ENCODE data around the gene PARD3B.

Gene PARD3B

DNA sequence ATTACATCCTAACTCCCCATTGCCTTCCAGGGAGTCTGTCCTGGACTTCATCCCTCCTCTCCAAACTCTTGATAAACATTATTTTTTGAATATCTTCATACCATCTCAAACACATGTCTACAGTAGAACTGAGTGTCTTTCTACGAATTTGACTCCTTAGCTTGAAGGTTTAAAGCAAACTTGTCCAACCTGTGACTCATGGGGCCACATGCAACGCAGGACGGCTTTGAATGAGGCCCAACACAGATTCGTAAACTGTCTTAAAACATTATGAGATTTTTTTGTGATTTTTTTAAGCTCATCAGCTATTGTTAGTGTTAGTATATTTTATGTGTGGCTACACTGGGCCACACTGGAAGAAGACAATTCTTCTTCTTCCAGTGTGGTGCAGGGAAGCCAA, 98.1 kb downstream of the PARD3B start:
- DNase-seq (ENCODE audit: insufficient read length), result no peak
- no peak for FAIRE-seq
- TF ChIP-seq POLR2AphosphoS5 (IDR thresholded peaks at IDR 0.05; ENCODE audit: low read depth, low read length), result no peak
- no peak for TF ChIP-seq POLR2A (IDR thresholded peaks at IDR 0.05; ENCODE audit: low read depth, low read length)
- no peak for TF ChIP-seq TAF1 (IDR thresholded peaks at IDR 0.05; ENCODE audit: borderline replicate concordance, low read depth, low read length)

DNA sequence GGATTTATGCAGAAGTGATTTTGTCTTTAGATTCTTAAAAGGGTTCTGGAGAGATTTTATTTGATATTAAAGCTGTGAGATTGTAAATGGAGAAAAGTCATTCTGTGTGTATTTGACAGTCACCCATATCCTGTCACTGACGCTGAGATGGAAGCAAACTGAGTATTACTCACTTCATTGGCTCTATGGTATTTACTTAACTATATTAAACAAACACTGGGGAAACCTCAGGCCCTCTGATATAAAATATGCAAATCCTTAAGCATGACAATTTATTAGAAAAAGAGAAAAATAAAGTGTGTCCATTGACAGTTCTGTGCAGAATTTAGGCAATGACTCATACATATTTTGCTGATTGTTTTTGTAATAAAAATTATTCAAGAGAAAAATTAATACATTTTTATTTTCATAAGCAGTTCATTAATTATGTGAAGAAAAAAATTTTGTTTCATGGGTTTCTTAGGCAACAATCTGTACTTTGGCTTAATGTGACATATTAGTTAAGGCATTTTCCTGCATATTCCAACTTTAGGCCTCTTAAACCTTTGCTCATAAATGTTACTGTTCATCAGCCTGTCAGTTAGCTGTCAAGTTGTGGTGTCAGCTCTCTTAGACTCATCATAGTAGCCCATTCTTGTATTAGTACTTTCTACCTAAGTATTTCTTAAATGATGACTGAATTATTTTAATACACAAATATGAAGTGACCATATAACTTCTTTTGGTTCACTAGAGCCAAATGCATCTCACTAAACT, 99.9 kb downstream of the PARD3B start:
- no peak for FAIRE-seq
- TF ChIP-seq POLR2AphosphoS5 (IDR thresholded peaks at IDR 0.05; ENCODE audit: low read depth, low read length) (no peak), TAF1 (IDR thresholded peaks at IDR 0.05; ENCODE audit: borderline replicate concordance, low read depth, low read length) (no peak), POLR2A (IDR thresholded peaks at IDR 0.05; ENCODE audit: low read depth, low read length) (no peak)
- no peak for DNase-seq (ENCODE audit: insufficient read length)

DNA sequence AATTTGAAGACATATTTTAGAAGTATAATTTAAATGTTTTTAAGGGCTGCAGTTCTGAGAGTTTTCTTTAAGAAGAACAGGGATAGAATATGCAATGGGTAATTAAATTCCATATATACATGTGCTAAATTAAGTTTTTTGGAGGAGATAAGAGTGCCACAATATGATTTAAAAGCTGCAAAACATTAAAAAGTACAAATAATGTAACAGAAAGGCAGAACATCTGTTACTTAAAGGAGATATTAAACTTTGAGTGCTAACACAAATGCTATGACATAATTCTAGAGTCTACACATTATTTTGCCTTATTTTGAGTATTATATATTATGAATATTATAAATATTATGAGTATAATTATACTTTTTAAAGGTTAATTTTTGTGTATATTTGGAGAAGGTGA, 102.4 kb downstream of the PARD3B start:
- no peak for TF ChIP-seq POLR2A (IDR thresholded peaks at IDR 0.05; ENCODE audit: low read depth, low read length)
- TF ChIP-seq POLR2AphosphoS5 (IDR thresholded peaks at IDR 0.05; ENCODE audit: low read depth, low read length), result no peak
- no peak for TF ChIP-seq TAF1 (IDR thresholded peaks at IDR 0.05; ENCODE audit: borderline replicate concordance, low read depth, low read length)
- no peak for FAIRE-seq

DNA sequence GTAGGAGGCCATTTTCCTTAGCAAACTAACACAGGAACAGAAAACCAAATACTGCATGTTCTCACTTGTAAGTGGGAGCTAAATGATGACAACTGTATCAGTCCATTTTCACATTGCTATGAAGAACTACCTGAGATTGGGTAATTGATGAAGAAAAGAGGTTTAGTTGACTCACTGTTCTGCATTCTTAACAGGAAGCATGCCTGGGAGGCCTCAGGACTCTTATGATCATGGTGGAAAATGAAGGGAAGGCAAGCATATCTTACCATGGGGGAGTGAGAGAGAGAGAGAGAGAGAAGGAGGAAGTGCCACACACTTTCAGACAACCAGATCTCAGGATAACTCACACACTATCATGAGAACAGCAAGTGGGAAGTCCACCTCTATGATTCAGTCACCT, 105.3 kb downstream of the PARD3B start:
- TF ChIP-seq POLR2A (IDR thresholded peaks at IDR 0.05; ENCODE audit: low read depth, low read length) (no peak), TAF1 (IDR thresholded peaks at IDR 0.05; ENCODE audit: borderline replicate concordance, low read depth, low read length) (no peak), POLR2AphosphoS5 (IDR thresholded peaks at IDR 0.05; ENCODE audit: low read depth, low read length) (no peak)
- FAIRE-seq (no peak), DNase-seq (ENCODE audit: insufficient read length) (no peak)

More for the DNA sequence above, 102.4 kb downstream of the PARD3B start:
- DNase-seq (ENCODE audit: insufficient read length), result no peak

DNA sequence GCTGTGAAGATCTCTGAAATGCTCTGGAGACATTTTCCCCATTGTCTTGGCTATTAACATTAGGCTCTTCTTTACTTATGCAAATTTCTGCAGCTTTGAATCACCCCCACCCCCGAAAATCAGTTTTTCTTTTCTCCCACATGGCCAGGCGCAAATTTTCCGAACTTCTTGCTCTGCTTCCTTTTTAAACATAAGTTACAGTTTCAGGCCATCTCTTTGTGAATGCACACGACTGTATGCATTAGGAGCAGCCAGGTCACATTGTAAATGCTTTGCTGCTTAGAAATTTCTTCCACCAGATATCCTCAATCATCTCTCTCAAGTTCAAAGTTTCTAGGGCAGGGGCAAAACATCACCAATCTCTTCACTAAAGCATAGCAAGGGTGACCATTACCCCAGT, 106.8 kb downstream of the PARD3B start:
- DNase-seq (ENCODE audit: insufficient read length) (no peak), FAIRE-seq (no peak)
- no peak for TF ChIP-seq POLR2A (IDR thresholded peaks at IDR 0.05; ENCODE audit: low read depth, low read length)

DNA sequence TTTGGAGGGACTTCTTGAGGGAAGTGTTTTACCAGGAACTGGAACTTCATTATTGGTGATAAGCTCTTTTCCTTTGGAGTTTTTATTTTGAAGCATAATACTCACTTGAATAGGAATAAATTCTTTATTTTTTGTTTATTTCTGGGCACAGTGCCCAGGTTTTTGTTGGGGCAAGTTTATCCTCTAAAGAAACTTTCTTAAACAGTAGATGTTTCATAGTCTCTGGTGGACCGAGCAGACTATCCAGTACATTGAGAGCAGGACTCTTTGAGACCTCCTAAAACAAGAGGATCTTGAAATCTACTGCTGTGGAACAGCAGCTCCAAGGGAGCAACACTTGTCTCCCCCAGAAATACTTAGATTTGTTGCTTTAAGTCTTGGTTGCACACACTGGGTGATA, 109.4 kb downstream of the PARD3B start:
- no peak for DNase-seq (ENCODE audit: insufficient read length)
- no peak for FAIRE-seq
- TF ChIP-seq POLR2A (IDR thresholded peaks at IDR 0.05; ENCODE audit: low read depth, low read length) (no peak), TAF1 (IDR thresholded peaks at IDR 0.05; ENCODE audit: borderline replicate concordance, low read depth, low read length) (no peak), POLR2AphosphoS5 (IDR thresholded peaks at IDR 0.05; ENCODE audit: low read depth, low read length) (no peak)

DNA sequence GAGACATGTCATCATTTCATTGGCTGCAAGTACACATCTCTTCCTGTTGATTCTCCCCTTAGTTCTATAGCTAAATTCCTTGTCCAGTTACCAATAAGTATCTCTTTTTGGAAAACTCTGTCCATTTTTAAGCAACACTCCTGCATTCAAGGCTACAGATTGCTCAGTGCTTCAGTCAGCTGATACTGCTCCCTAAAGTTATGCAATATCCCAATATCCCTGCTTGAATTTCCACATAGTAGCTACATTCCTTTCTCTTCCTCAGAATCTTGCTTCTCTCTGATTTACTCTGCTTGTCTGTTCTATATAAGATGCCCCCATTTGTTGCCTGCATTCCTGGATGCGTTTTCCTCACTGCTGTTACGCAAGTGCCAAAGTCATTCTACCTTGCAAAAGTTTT, 109.8 kb downstream of the PARD3B start:
- DNase-seq (ENCODE audit: insufficient read length) (no peak), FAIRE-seq (no peak)
- TF ChIP-seq POLR2AphosphoS5 (IDR thresholded peaks at IDR 0.05; ENCODE audit: low read depth, low read length) (no peak), POLR2A (IDR thresholded peaks at IDR 0.05; ENCODE audit: low read depth, low read length) (no peak), TAF1 (IDR thresholded peaks at IDR 0.05; ENCODE audit: borderline replicate concordance, low read depth, low read length) (no peak)

DNA sequence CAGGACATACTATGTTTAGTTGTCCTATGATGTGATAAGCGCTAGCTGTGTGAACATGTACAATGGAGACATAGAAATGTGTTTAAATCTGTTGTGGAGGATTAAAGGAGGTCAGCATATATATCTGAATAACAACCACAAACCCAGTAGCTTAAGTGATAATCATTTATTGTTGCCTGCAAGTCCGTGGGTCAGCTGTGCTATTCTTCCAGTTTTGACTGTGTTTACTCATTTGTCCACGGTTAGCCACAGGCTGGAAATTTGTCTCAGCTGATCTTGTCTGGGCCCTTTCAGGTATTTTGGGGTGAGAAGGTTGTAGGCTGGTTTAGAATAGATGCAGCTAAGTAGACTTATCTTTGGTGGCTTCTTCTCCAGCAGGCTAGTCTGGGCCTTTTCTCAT, 110.4 kb downstream of the PARD3B start:
- no peak for FAIRE-seq
- DNase-seq (ENCODE audit: insufficient read length), result no peak
- TF ChIP-seq TAF1 (IDR thresholded peaks at IDR 0.05; ENCODE audit: borderline replicate concordance, low read depth, low read length) (no peak), POLR2A (IDR thresholded peaks at IDR 0.05; ENCODE audit: low read depth, low read length) (no peak), POLR2AphosphoS5 (IDR thresholded peaks at IDR 0.05; ENCODE audit: low read depth, low read length) (no peak)

DNA sequence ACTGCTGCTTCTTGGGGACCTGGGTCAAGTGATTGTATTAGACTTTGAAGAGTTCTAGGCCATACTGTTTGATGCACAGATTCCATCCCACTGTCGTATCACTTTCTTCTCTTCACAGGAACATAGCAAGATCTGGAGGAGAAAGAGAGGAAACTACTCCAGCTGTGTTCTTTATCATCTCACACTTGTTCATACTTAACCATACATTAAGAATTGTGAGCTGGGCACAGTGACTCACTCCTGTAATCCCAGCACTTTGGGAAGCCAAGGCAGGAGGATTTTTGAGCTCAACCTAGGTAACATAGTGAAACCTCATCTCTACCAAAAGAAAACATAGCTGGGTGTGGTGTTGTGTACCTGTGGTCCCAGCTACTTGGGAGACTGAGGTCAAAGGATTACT, 111.7 kb downstream of the PARD3B start:
- FAIRE-seq (no peak), DNase-seq (ENCODE audit: insufficient read length) (no peak)
- TF ChIP-seq TAF1 (IDR thresholded peaks at IDR 0.05; ENCODE audit: borderline replicate concordance, low read depth, low read length) (no peak), POLR2AphosphoS5 (IDR thresholded peaks at IDR 0.05; ENCODE audit: low read depth, low read length) (no peak), POLR2A (IDR thresholded peaks at IDR 0.05; ENCODE audit: low read depth, low read length) (no peak)

DNA sequence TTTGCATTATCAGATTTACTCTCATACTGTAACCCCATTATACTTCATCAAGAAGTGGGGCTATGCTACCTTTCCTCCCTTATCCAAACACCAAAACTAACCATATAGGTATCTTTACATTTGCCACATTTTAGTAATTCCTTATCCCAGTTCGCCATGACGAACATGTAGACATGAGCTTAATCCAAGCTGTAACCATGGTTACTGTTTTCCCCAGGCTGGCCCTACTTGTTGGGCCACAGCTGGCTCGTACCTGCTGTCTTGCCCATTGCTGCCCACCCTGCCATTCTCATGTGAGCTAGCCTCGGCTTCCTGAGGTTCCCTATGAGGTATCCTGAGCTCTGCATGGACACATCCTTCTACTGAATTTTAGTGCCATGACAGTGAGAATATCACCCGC, 117.7 kb downstream of the PARD3B start:
- TF ChIP-seq POLR2A (IDR thresholded peaks at IDR 0.05; ENCODE audit: low read depth, low read length) (no peak), POLR2AphosphoS5 (IDR thresholded peaks at IDR 0.05; ENCODE audit: low read depth, low read length) (no peak), TAF1 (IDR thresholded peaks at IDR 0.05; ENCODE audit: borderline replicate concordance, low read depth, low read length) (no peak)
- FAIRE-seq (no peak), DNase-seq (ENCODE audit: insufficient read length) (no peak)

DNA sequence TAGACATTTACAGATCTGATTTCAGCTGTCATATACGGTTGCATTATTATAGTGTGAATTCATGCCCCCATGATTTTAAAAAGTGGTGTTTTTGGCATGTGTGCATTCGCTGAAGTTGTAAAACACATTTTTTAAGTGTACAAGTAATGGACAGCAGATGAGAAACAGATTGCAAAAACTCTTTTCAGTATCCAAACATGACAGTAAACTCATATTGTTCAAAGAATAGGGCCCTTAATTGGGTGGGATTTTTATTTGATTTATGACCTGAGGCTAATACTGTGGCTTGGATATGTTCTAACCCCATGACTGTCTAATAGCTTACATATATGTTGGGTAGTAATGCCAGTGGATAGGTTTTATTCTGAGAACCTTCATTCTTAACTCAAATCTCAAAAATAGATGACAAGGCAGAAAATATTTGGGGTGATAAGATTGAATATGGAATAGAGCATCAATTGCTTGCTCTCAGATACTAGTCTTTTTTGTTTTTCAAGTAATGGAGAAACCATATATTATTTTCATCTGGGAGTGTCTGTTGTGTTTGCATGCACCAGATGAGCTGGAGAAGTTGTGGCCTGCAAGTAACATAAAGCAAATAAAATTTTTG, 118.6 kb downstream of the PARD3B start:
- TF ChIP-seq POLR2AphosphoS5 (IDR thresholded peaks at IDR 0.05; ENCODE audit: low read depth, low read length), result no peak
- TF ChIP-seq POLR2A (IDR thresholded peaks at IDR 0.05; ENCODE audit: low read depth, low read length), result no peak
- TF ChIP-seq TAF1 (IDR thresholded peaks at IDR 0.05; ENCODE audit: borderline replicate concordance, low read depth, low read length), result no peak
- no peak for FAIRE-seq
- no peak for DNase-seq (ENCODE audit: insufficient read length)

DNA sequence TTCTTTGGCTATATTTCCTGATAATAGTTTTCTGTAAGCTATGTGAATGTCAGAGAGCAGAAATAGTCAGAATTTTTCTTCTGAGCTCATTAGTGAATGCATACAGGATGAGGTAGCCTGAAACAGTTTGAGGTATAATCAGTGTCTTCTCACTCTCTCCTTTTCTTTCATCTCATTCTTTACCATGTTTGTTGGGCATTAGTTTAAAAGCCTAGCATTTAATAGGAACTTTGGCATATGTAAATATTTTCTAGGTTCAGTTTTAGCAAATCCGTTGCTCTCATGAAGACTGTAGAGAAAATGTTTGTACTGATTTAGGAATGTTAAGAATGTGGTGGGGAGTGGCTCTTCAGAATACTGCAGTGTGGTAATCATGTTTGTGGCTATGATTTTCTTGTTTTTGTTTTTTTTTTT, 119.4 kb downstream of the PARD3B start:
- DNase-seq (ENCODE audit: insufficient read length) (no peak), FAIRE-seq (no peak)
- TF ChIP-seq POLR2AphosphoS5 (IDR thresholded peaks at IDR 0.05; ENCODE audit: low read depth, low read length) (no peak), POLR2A (IDR thresholded peaks at IDR 0.05; ENCODE audit: low read depth, low read length) (no peak), TAF1 (IDR thresholded peaks at IDR 0.05; ENCODE audit: borderline replicate concordance, low read depth, low read length) (no peak)

Data from GM12892 (cell line).